A204.1 (cell line): ENCODE data around the gene SLC22A23.

Source experiments
- FAIRE-seq: peaks from 2 replicates; lab custom pipeline; 2012; peaks lifted over from hg19 to GRCh38; lab: Jason Lieb, UNC

Gene SLC22A23

DNA sequence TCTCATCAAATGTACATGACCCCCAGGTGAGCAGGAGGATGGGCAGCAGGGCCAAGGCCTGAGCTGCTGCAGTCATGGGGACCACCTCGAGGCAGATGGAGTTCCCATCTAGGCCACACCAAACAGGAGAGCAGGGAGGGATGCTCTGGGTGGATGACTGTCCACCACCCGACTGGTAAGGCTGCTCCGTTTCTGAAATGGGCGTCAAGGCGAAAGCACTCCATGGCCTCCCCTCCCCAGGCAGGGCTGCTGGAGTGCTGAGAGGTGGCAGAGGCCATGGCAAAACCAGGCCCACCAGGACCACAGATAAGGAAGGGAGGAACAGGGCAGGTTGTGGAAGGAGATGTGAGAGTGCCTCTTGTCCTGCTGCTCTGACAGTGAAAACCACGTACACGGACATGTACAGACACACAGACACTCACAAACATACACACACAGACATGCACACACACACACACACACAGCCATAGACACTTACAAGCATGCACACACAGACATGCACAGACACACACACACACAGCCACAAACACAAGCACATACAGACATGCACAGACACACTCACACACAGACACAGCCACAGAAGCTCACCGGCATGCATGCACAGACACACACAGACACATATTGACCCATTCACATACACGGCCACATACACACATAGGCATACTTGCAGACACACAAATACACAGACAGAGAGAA, 104.9 kb downstream of the SLC22A23 start:
- no peak for FAIRE-seq

DNA sequence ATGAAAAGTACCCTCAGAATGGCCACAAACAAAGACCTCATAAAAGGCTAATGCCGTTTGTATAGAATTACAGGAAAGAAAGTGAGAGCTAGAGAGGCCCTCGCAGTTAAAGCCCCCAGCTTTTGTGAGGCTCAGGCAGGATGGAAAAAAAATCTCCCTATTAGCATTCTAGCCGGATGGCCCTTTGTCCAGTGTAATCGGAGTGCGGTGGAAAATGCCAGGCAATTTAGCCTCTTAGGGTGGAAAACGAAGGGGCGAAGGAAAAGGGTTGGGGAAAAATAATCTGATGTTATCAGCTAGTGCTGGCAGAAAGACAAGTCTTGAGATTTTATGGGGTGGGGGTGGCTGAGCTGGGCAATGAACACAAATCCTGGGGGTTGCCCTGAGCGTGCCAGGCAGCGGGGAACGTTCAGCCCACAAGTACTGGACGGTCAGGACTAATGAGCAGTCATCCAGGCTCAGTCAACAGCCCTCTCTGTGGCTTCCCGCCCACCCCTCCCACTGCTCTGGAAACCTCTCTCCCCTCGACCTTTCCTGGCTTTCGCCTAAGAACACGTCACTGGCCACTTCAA, 105.7 kb downstream of the SLC22A23 start:
- no peak for FAIRE-seq

DNA sequence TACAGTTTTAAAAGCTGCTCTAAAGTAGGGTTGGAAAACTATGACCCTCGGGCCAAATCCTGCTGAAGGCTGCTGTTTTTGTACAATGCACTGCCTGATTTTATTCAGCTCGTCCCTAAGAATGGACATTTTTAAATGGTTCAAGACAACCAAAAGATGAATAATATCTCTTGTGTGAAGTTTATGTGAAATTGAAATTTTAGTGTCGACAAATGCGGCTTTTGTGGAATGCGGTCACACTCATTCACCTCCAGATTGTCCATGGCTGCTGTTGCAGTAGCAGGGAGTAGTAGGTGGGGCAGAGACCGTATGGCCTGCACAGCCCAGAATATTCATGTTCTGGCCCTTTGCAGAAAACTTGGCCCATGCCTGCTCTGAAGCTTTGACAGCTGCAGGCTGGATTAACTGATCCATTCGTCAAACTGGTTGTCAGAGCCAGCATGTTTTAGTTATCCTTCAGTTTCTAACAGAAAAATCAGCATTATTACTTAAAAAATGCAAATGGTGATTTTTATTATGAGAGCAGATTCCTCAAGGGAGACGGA, 106.5 kb downstream of the SLC22A23 start:
- no peak for FAIRE-seq

DNA sequence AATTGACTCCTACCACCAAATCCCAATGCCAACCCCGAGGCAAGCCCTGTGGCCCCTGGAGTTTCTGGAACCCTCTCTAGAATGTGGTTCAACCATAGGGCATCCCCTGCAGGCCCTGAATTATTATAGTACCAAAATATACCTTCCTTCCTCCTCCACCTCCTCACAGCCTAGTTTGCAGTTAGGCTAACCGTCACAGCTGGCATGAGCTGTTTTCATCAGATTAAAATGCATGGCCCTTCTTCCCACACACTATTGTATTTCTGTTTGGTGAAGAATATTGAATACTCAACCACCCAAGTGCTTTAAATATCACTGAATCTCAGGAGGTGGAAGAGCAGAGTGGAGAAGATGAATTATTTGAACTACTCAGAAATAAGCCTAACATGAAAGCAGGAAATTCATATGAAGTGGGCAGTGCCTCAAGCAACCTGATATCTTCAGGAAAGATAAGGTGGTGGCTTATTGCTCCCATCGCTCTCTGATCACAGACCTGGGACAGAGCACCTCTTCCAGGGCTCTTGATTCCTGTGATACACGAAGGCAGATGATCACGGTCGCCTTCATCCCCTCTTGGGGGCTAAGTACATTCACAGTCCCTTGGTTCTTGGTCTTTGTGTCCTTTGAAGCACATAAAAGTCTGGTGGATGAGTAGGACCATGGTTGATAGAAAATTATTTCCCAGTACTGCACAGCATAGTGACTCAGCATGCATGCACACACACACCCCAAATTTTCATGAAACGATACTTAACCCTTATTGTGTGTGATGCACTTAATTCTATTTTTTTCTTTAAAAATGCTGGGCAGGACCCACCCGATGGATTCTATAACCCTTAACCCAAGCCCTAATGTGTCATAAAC, 107.2 kb downstream of the SLC22A23 start:
- FAIRE-seq: no peak

DNA sequence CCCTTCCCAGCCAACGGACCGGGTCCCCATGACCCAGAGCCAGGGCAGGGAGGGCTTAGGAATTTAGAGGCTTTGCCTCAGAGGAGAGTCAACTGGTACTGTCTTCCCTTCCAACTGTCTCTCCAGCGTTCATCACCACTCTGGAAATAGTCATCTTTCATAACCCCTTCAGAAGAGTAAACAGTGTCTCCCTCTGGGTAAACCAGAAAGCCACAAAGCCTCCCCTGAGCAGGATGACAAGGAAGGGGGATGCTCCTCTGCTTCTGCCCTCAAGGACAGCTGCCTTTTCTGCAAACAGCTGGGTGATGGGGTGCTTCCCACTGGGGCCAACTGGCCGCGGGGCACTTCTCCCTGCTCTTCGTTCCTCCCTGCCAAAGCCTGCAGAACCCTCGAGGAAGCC, 108.0 kb downstream of the SLC22A23 start:
- no peak for FAIRE-seq

DNA sequence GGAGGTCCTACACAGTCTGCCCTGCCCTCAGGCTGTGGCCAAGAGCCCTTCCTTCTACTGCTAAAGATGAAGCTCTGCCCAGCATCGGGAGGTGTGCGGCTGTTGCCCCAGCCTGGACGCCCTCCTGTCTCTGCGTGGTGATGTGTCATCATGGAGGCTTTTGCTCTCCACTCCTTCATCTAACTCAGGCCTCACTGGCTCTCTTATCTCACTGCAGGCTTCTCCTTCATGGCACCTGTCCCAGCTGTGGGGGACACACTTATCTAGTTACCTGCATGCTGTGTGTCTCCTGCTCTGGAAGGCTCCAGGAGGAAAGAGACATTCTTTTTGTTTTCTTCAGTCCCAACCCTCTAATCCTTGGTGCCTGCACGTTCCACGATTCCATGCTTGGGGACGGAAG, 109.0 kb downstream of the SLC22A23 start:
- FAIRE-seq: no peak

DNA sequence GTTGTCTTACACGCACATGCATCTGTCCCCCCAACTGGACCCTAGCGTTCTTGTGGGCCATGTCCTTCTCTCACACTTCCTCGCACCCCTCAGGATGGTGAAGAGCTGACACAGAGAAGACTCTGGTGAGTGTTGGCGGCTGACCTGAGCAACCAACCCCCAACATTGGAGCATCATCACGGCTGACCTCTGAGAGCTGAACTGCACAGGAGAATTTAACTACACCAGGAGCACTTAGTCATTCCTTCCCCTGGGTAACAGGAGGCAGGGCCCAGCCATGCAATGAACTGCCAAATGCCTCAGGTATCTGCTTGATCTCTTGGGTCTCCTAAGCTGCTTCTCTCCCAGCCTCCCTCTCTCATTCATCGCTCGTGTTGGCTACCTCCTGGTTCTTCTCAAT, 109.6 kb downstream of the SLC22A23 start:
- no peak for FAIRE-seq

DNA sequence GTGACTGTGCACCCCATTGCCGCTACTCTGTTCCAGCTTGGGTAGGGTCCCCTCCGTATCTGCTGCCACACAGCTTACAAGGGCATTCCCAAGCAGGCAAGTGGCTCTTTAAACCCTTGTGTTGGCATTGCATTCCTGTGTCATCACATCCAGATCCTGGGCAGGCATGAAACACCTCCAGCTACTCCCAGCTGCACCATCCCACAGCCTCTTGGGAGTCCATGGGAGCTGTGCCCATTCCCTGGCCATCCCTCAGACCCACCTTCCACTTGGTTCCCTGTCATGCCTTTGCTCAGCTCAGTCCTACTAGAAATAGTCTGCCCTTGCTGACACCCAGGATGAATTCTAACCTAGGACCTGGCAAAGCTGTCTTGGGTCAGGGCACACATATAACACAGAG, 110.4 kb downstream of the SLC22A23 start:
- FAIRE-seq: no peak

DNA sequence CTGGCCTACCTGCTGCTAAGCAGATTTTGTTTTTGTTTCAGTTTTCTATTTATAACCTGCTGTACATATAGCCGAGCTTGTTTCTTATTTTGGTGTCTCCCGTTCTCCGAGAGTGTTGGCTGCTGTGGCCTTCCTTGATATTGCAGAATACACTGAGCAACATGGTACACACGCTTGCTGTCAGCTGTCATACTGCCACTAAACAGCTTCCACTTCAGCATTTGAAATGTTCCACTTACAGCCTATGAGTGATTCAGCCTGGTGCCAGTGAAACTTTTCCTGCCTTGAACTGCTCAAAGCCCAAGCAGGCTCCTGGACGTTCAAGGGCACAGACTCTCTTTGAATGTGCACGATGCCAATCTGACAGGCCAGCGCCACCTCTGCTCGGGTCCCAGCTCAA, 111.0 kb downstream of the SLC22A23 start:
- no peak for FAIRE-seq

DNA sequence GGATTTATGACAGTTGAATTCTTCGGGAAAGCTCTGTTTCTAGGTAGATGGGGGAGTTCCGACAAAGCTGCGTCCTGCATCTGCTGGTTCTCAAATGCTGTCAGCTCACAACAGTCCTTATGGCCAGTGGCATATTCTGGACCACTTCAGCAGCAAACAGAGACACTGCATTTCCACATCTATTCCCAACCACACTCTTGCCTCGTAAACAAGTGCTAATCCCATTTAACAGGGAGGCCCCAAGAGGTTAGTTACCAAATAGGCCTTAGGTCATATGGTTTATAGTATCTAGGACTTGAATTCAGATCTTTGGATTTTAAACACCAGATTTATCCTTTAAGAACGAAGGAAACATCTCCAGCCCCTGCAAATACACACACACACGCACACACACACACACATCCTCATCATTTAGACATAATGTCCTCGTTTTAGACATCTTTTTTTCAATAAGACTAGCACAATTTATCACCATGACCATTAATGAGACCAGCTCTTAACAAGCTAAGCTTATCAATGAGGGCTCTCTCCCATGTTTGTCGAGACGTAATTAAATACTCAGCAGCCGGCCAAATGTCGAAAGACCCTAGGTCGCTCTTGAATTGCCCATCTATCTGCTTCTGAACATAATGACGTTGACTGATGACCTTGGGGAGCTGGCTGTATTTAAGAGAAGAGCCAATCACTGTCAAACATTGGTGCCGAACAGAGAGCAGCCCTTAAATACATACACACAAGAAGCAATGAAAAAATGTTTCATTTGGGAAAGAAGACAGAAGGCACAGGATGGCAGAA, 113.6 kb downstream of the SLC22A23 start:
- no peak for FAIRE-seq

DNA sequence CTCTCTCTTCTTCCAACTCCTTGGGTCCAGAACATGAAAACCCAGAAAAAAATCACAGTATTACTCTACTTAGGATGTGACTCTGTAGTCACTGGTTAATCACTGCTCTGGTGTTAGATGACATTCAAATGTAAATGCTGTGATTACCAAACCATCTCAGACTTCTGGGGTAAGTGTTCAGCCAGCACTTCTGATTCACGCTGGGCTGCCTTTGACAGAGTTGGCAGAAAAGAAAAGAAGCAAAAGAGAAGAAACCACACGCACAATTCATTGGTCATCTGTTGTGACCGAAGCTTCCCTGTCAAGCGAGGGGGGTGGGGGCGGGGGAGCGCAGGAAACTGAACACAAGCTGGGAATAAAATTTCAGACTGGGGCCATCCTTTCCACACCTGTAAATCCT, 115.4 kb downstream of the SLC22A23 start:
- no peak for FAIRE-seq

DNA sequence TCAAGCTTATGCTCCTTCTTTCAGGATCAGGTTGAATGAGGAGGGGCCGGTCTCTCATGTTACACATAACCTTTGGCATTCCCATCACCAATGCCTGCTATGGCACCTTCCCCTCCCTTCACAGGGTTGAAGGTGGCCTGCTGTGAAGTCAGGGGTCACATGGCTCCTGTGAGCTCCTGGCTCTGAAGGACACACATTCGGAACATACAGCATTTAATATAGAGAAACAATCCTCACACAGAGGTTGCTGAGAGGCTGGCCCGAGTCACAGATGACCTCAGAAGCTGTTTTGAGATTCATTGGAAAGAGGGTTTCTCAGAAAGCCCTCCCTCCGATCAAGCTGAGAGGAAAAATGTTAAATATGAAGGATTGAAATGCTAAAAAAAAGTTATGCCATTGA, 116.0 kb downstream of the SLC22A23 start:
- FAIRE-seq: no peak

DNA sequence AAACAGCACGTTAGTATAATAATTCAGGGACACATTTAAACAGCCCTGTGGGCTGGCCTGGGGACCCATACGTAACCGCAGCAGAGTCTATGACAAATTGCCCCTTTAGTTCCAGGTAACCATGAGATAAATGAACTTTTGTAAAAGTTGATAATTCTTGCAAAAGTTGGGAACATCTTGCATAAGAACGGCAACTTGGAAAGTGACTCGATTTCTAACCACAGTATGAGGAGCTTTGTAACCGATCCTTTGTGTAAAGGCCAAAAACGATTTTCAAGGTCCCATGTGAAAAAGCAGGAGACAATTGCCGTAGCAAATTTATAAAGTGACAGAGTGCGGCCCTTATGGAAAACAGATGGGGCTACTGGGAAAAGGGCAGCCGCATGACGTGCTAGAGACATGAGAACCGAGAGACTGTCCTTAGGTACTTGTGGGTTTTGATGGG, 116.5 kb downstream of the SLC22A23 start:
- no peak for FAIRE-seq

DNA sequence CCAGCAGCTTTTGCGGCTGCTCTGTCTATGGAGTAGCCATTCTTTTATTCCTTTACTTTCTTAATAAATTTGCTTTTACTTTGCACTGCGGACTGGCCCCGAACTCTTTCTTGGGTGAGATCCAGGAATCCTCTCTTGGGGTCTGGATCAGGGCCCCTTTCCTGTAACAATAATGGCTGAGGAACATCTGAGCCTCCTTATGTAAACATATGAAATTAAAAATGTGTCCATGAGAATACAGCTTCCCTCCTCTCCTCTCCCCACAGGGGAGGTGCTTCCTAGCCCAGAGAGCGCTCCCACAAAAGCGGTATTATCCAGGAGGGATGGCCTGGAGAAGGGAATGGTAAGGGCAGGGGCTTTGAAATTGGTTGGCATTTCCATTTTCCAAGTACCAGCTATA, 117.0 kb downstream of the SLC22A23 start:
- no peak for FAIRE-seq

DNA sequence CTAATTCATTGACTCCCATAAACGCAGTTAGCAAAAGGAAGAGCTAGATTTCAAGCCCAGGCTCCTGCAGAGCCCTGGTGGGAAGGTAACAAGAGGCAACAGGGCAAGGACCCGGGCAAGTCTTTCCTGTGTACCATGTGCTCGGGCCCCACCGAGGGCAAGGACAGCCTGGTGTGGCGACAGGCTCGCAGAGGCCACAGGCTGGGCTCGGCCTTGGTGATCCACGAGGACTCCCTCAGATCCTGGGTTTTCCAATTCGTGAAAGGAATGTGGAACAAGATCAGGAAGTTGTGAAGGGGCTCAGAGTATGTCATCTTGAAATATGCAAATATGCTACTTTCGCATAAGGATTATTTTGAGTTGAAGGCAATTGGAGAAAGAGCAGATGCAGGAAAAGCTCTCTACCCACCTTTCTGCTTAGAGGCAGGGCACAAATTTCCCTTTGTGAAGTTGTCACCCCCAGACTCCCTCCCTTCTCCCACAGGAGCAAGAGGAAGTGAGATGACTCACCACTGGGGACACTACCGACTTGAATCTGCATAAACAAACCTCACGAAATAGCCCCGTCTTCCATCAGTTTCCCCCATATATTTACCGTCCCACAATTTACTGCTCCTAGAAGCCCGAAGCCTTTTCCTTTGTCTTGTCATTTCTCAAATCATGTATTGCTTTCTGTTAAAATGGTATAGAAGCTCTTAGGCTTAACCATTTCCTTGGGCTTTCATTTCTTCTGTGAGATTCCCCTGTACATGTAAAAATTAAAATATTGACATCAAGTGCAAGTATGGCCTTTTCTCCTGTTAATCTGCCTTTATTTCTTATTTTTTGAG, 119.1 kb downstream of the SLC22A23 start:
- no peak for FAIRE-seq

DNA sequence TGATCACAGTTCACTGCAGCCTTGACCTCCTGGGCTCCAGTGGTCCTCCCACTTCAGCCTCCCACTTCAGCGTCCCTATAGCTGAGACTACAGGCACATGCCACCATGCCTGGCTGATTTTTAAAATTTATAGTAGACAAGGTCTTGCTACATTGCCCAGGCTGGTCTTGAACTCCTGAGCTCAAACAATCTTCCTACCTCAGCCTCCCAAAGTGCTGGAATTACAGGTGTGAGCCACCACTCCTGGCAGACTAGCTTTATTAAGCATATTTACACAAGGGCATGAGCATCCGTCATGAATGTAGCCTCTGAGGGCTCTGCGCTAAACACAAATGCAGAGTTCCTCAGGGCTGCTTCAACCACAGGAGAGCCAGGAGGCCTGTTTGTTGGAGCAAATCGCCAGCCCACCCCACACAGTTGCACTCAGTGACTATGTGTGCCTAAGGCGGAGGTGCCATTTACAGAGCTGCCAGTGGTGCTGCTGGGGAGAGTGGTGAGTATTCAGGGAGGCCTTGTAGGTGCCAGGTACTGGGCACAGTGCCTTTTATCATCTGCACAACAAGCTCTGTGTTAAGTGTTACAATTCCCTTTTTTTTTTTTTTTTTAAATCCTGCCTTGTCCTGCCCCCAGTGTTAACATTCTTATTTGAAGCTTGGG, 119.9 kb downstream of the SLC22A23 start:
- no peak for FAIRE-seq

DNA sequence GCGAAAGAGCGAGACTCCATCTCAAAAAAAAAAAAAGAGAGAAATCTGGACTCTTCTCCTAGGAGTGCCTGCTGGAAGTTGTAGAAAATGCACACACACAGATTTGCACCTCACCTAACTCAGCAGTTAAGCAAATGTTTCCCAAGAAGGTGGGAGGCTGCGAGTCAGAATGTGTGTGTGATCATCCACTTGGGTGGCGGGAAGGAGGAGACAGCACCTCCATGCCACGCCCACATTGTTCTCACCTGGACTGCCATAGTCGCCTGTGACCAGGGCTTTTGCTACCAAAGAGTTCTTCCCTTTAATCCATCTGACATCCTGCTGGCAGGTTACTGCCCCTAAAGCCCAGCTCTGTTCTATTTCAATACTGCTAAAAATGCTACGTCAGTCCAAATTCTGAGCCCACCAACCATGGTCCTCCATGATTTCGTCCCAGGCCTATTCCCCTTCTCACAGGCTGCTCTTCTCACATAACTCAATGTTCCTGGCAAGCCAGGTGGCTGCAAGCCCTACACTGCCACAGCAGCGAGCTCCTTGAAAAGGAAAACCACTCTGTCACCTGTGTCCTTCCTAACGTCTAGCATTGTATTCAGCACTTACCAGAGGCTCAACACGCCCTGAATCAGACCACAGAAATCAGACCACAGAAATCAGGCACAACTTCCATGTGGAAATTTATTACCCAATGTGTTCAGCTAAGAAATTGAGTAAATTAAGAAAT, 120.6 kb downstream of the SLC22A23 start:
- FAIRE-seq: no peak

DNA sequence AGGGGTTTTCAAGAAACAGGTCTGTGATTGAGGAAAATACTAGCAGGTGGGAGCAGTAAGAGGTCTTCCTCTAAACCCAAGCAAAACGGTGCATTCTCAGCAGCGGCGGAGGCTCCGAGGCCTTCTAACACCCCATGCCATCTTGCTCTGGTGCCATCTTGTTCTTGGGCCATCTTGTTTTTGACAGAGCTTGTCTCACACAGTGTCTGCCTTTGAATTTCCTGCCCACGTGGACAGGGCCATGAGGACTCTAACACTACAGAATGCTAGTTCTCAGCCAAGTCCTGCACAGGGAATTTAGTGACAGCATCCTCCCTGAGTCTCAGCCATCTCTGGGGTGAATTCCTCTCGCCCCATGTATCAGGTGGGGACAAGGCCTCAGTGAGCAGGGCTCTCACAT, 121.7 kb downstream of the SLC22A23 start:
- no peak for FAIRE-seq

DNA sequence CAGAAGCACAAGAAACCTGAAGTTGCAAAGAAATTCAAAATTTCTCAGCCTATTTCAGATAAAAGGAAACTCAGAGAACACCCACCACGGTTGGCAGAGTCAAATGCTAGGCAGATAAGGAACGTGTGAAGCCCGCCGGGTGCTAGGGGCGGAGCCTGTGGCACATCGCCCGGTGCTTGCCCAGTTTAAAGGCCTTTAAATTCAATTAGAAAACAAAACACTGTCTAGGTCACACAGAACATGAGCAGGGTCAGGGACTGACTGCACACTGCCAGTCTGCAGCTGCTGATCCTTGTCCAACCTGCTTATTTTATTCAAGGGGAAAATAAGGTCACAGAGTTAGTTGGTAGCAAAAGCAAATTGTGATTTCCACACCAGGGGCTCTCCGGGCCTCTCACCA, 122.3 kb downstream of the SLC22A23 start:
- no peak for FAIRE-seq

DNA sequence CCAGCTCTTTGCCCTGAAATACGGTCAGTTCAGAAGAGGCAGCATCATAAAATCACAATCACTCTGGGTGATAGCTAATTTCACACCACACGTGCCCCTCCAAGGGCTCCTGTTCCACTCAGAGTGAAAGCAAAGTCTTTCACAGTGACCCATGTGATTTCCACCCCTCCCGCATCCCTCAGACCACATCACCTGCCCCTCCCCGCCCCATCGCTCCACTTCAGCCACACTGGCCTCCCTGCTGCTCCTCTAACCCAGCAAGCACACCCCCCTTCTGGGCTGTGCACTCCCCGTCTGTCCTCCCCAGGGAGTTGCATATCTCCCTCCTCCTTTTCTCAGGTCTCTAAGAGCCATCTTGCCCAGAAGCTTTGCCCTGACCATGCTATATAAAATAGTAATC, 123.6 kb downstream of the SLC22A23 start:
- no peak for FAIRE-seq
